GM21447 (cell line): ENCODE measurements around the gene THBS3.
A peak's percentile ranks its signal among the peaks of the same experiment; 100 is the strongest.
"Not testable (repeated sequence)": the region's sequence is repeated elsewhere in the genome, so short reads cannot be mapped to it uniquely, and the experiment has no call there.

ENCODE experiments used
- ATAC-seq: cut with Tn5 transposase; IDR thresholded peaks from one replicate; pipeline ENCODE4 v1.9.1; 2021; ENCODE audit not compliant: unreplicated experiment

The THBS3 gene

GRCh38 chr1:155175281-155175926, 32.3 kb downstream of the THBS3 start:
- ATAC-seq: no peak

GRCh38 chr1:155174324-155175280, 33.1 kb downstream of the THBS3 start:
- ATAC-seq: no peak

- ATAC-seq: peak; percentile 8
These were observed 34.0 kb downstream of the THBS3 start, which contains the start of gene TRIM46 for GRCh38 chr1:155173478-155174323. Gene TRIM46, plus strand, starts transcription at chr1:155173849. Its CDS starts 118 bp downstream, at chr1:155173967.

GRCh38 chr1:155172732-155173477, 34.8 kb downstream of the THBS3 start, which contains the start of gene KRTCAP2:
Gene KRTCAP2, minus strand, starts transcription at chr1:155173304. Its CDS starts 80 bp downstream, at chr1:155173224.
- peak; percentile 70 for ATAC-seq

GRCh38 chr1:155171836-155172731, 35.6 kb downstream of the THBS3 start:
- peak; percentile 12 for ATAC-seq

- ATAC-seq: no peak
These were observed 36.9 kb downstream of the THBS3 start for GRCh38 chr1:155170806-155171205.

GRCh38 chr1:155170101-155170785, 37.5 kb downstream of the THBS3 start:
- no peak for ATAC-seq

- ATAC-seq: no peak
These were observed 38.2 kb downstream of the THBS3 start for GRCh38 chr1:155169541-155169940.

GRCh38 chr1:155168456-155169210, 39.1 kb downstream of the THBS3 start:
- no peak for ATAC-seq

GRCh38 chr1:155168105-155168445, 39.6 kb downstream of the THBS3 start:
- ATAC-seq: not testable (repeated sequence)

GRCh38 chr1:155167166-155168104, 40.3 kb downstream of the THBS3 start:
- no peak for ATAC-seq

- no peak for ATAC-seq
These were observed 41.1 kb downstream of the THBS3 start for GRCh38 chr1:155166471-155167165.

GRCh38 chr1:155166051-155166470, 41.6 kb downstream of the THBS3 start:
- ATAC-seq: no peak

- not testable (repeated sequence) for ATAC-seq
These were observed 43.1 kb downstream of the THBS3 start for GRCh38 chr1:155164625-155165024.

GRCh38 chr1:155163785-155164184, 43.9 kb downstream of the THBS3 start:
- not testable (repeated sequence) for ATAC-seq

- not testable (repeated sequence) for ATAC-seq
These were observed 45.1 kb downstream of the THBS3 start for GRCh38 chr1:155162631-155163030.
